Prostate gland (tissue), 2 donors: Measurements from ENCODE around the gene TTC24.

ENCODE experiments used
- CTCF ChIP-seq, 4 experiments: fragments of 200-600 bp in 2 of 4; fragments of 450-650 bp in 2 of 4; sonication (generic) in 2 of 4; IDR thresholded peaks; 1 replicate in 3 of 4; 2 replicates in 1 of 4; pipeline ENCODE4 v1.5.1; 2016 to 2019; ENCODE audit warnings: antibody characterized with exemption in 4 of 4, mild to moderate bottlenecking in 2 of 4, moderate library complexity in 2 of 4
- POLR2A ChIP-seq: fragments of 450-650 bp; IDR thresholded peaks from one replicate; pipeline ENCODE4 v1.6.1; 2016; ENCODE audit warnings: antibody characterized with exemption, mild to moderate bottlenecking
- POLR2AphosphoS5 ChIP-seq: sonication (generic); formaldehyde crosslinking; IDR thresholded peaks from one replicate; pipeline ENCODE4 v1.6.1; 2017; ENCODE audit warnings: antibody characterized with exemption

- no peak for TF ChIP-seq CTCF (IDR thresholded peaks at IDR 0.05)
- no peak for TF ChIP-seq POLR2A
- no peak for TF ChIP-seq POLR2AphosphoS5
Measured at GRCh38 chr1:156537027-156537426, 42.5 kb upstream of the TTC24 start.
